ENCODE measurements around the gene KDM6B.

KDM6B gene, protein sequence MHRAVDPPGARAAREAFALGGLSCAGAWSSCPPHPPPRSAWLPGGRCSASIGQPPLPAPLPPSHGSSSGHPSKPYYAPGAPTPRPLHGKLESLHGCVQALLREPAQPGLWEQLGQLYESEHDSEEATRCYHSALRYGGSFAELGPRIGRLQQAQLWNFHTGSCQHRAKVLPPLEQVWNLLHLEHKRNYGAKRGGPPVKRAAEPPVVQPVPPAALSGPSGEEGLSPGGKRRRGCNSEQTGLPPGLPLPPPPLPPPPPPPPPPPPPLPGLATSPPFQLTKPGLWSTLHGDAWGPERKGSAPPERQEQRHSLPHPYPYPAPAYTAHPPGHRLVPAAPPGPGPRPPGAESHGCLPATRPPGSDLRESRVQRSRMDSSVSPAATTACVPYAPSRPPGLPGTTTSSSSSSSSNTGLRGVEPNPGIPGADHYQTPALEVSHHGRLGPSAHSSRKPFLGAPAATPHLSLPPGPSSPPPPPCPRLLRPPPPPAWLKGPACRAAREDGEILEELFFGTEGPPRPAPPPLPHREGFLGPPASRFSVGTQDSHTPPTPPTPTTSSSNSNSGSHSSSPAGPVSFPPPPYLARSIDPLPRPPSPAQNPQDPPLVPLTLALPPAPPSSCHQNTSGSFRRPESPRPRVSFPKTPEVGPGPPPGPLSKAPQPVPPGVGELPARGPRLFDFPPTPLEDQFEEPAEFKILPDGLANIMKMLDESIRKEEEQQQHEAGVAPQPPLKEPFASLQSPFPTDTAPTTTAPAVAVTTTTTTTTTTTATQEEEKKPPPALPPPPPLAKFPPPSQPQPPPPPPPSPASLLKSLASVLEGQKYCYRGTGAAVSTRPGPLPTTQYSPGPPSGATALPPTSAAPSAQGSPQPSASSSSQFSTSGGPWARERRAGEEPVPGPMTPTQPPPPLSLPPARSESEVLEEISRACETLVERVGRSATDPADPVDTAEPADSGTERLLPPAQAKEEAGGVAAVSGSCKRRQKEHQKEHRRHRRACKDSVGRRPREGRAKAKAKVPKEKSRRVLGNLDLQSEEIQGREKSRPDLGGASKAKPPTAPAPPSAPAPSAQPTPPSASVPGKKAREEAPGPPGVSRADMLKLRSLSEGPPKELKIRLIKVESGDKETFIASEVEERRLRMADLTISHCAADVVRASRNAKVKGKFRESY (N-terminal part only)

DNA sequence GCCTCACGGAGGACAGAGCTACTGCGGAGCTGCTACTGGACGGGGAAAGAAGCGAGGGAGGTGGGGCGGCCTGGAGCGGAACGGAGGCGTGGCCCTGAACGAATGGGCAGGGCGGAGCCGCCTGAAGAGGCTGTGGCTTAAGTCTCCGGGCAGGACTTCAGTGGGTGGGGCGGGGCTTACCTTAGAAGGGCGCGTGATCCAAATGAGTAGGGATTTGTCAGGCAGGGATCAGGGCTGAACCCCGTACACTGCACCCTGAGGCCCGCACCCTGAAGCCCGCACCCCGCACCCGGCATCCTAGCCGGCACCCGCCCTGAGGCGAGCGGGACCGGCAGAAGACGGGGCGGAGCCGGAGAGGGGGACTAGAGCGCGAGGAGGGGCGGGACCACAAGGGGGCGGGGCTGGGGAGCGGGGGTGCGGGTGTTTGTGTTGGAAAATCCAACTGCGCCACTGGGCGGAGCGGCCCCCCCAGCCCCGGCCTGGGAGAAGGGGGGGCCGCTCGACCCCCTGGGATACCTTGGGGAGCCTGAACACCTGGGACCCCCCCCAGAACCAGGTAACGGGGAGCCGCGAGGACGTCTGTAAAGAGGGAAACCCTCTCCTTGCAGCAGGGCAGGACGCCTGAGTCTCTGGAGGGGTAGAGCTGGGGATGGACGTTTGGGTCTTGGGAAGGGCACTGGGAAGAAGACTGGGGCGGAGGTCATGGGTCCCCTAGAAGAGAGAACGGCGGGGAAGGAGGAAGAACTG is at the start of gene KDM6B:
TSS of gene KDM6B (plus strand) at position 423 of the 747 bp plus-strand sequence. CDS start 11,338 bp downstream, outside the sequence.
- peak within 1 kb of the TSS; percentile 99 for H3K27ac ChIP-seq
- TF ChIP-seq, protein P1, sequence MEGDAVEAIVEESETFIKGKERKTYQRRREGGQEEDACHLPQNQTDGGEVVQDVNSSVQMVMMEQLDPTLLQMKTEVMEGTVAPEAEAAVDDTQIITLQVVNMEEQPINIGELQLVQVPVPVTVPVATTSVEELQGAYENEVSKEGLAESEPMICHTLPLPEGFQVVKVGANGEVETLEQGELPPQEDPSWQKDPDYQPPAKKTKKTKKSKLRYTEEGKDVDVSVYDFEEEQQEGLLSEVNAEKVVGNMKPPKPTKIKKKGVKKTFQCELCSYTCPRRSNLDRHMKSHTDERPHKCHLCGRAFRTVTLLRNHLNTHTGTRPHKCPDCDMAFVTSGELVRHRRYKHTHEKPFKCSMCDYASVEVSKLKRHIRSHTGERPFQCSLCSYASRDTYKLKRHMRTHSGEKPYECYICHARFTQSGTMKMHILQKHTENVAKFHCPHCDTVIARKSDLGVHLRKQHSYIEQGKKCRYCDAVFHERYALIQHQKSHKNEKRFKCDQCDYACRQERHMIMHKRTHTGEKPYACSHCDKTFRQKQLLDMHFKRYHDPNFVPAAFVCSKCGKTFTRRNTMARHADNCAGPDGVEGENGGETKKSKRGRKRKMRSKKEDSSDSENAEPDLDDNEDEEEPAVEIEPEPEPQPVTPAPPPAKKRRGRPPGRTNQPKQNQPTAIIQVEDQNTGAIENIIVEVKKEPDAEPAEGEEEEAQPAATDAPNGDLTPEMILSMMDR (IDR thresholded peaks at IDR 0.05): no peak
- no peak for TF ChIP-seq ZFX (IDR thresholded peaks at IDR 0.05; ENCODE audit: borderline replicate concordance)

DNA sequence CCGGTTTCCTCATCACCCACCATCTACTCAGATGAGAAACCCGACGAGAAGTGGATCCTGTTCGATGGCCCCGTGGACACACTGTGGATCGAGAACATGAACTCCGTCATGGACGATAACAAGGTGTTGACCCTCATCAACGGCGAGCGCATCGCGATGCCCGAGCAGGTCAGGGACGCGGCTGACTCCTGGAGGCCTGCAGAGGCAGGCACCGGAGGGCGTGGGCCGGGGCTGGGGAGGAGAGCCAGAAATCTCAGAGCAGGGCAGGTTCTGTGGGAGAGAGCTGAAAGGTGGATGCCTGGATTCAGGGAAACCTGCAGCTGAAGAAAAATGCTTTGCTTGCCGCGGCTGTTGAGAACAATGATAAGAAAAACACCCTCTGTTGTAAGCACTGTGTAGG is 47.2 kb upstream of the KDM6B start:
- TF ChIP-seq, protein P1 (IDR thresholded peaks at IDR 0.05): no peak
- no peak for TF ChIP-seq ZFX (IDR thresholded peaks at IDR 0.05; ENCODE audit: borderline replicate concordance)
- no peak overlapping the region for H3K27ac ChIP-seq

DNA sequence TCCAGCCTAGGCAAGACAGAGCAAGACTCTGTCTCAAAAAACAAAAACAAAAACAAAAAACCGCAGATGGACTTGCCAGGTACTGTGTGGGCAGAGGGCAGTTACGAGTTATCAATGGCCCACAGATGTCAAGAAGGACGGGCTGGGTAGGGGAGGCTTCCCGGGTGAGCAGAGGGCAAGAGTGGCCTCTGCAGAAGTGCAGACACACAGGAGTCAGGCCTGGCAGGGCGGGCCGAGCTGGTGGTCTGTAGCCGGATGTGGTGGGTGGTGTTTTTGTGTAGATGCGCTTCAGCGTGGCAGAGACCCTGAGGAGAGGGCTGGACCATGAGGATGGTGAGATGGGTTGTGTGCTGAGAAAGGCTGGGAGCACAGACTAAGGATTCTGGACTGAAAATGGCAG is 44.9 kb upstream of the KDM6B start:
- no peak overlapping the region for H3K27ac ChIP-seq
- no peak for TF ChIP-seq ZFX (IDR thresholded peaks at IDR 0.05; ENCODE audit: borderline replicate concordance)
- TF ChIP-seq, protein P1 (IDR thresholded peaks at IDR 0.05): no peak

DNA sequence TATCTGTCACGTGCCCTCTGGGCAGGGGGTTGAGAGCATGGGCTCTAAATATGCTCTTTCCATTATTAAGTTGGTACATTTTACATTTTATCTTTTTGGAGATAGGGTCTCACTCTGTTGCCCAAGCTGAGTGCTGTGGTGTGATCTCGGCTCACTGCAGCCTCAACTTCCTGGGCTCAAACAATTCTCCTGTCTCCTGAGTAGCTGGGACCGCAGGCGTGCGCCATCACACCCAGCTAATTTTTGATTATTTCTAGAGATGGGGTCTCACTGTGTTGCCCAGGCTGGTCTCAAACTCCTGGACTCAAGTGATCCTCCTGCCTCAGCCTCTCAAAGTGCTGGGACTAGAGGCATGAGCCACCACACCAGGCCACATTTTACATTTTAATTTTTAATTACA is 43.9 kb upstream of the KDM6B start:
- H3K27ac ChIP-seq: no peak overlapping the region
- TF ChIP-seq, protein P1 (IDR thresholded peaks at IDR 0.05): no peak
- TF ChIP-seq ZFX (IDR thresholded peaks at IDR 0.05; ENCODE audit: borderline replicate concordance): no peak

DNA sequence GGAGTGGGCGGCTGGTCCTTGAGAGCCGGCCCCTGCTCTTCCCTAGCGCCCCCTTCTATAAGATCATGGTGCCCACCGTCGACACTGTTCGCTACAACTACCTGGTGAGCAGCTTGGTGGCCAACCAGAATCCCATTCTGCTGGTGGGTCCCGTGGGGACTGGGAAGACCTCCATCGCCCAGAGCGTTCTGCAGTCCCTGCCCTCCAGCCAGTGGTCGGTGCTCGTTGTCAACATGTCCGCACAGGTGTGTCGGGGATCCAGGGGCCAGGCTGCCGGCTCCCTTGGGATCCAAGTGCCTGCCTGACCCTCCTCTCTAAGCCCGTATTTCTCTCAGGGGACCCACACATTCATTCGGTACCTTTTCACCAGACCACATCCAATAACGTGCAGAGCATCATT is 41.4 kb upstream of the KDM6B start:
- no peak for TF ChIP-seq ZFX (IDR thresholded peaks at IDR 0.05; ENCODE audit: borderline replicate concordance)
- TF ChIP-seq, protein P1 (IDR thresholded peaks at IDR 0.05): no peak
- H3K27ac ChIP-seq: no peak overlapping the region

DNA sequence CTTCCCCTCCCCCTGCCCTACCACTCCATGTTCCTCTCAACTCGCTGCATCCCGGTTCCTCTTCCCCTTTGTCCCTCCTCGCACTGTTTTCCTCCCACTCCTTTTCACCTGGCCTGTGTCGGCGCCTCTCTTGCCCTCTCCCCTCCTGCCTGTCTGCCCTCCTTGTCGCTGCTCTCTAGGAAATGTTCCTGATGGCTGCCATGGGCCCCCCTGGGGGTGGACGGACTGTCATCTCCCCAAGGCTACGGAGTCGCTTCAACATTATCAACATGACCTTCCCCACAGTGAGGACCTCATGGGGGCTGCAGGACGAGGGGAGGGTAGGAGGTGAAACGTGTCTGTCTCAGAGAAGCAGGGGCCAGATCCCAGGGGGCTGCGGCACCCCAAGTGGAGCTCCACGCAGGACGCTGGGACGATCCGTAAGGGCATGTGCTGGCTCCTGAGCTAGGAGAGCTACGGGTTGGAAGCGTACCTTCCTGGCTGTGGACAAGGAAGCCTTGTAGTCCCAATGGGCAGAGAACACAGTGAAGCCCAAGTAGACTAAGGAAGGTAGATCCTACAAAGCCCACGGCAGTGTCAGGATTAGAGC is 39.8 kb upstream of the KDM6B start:
- TF ChIP-seq, protein P1 (IDR thresholded peaks at IDR 0.05): no peak
- no peak for TF ChIP-seq ZFX (IDR thresholded peaks at IDR 0.05; ENCODE audit: borderline replicate concordance)
- H3K27ac ChIP-seq: no peak overlapping the region
